Omental fat pad (tissue), 4 donors: ENCODE measurements around the gene USP32. TPM values are rescaled to one million over a fixed set of nuclear protein-coding genes. Genes with fewer than 3 reads are reported as not detected.
A peak's percentile ranks its signal among the peaks of the same experiment; 100 is the strongest.

Experiments used
- ATAC-seq: fragments of 150-250 bp; one replicate; pipeline ENCODE4 v1.9.1; 2016; ENCODE audit warnings: mild to moderate bottlenecking, moderate library complexity; ENCODE audit not compliant: low FRiP score
- DNase-seq: peaks from one replicate; pipeline ENCODE4 v3.0.0-alpha.2; 2019; ENCODE audit warnings: low spot score
- CTCF ChIP-seq, 3 donors: fragments of 450-650 bp; IDR thresholded peaks; one replicate each; pipeline ENCODE4 v1.5.1; 2016 to 2017; ENCODE audit warnings: antibody characterized with exemption in 3 of 3, mild to moderate bottlenecking in 3 of 3, moderate library complexity in 2 of 3
- total RNA-seq, 4 donors: library from RNA; depleted of rRNA; stranded (reverse); fragments of >200 nt; gene quantifications; one replicate each; pipeline ENCODE4 v1.1.0, GENCODE V29; 2016

Gene USP32
- total RNA-seq, 4 donors from 2014 or later: 53.3 to 91.6 (median 69.7) TPM

GRCh38 chr17:60311936-60312335 lies 80.0 kb downstream of the USP32 start:
- ATAC-seq: peak; percentile 19
- TF ChIP-seq CTCF (IDR thresholded peaks at IDR 0.05): no peak

GRCh38 chr17:60311186-60311585 lies 80.7 kb downstream of the USP32 start:
- ATAC-seq: no peak
- no peak for TF ChIP-seq CTCF (IDR thresholded peaks at IDR 0.05)
- DNase-seq: no peak

More at GRCh38 chr17:60311936-60312335, 80.0 kb downstream of the USP32 start:
- DNase-seq: no peak

GRCh38 chr17:60305141-60305540 lies 86.8 kb downstream of the USP32 start:
- no peak for ATAC-seq
- TF ChIP-seq CTCF (IDR thresholded peaks at IDR 0.05): no peak
- no peak for DNase-seq

- DNase-seq (no peak), ATAC-seq (no peak)
- TF ChIP-seq CTCF (IDR thresholded peaks at IDR 0.05): no peak
Measured at GRCh38 chr17:60304502-60304901, 87.4 kb downstream of the USP32 start.

- DNase-seq: no peak
- no peak for ATAC-seq
- TF ChIP-seq CTCF (IDR thresholded peaks at IDR 0.05): no peak
Measured at GRCh38 chr17:60303406-60304099, 88.4 kb downstream of the USP32 start.

GRCh38 chr17:60301649-60302048 lies 90.3 kb downstream of the USP32 start:
- ATAC-seq: no peak
- no peak for DNase-seq
- TF ChIP-seq CTCF (IDR thresholded peaks at IDR 0.05): no peak

- ATAC-seq (no peak), DNase-seq (no peak)
- TF ChIP-seq CTCF (IDR thresholded peaks at IDR 0.05): no peak
Measured at GRCh38 chr17:60300949-60301348, 91.0 kb downstream of the USP32 start.
